Choroid plexus epithelial cell (primary cell): Measurements from ENCODE around the gene RANBP3.

Experiments
- DNase-seq: peaks from one replicate; pipeline ENCODE4 v3.0.0-alpha.2; 2010; ENCODE audit warnings: low read depth
- H3K4me3 ChIP-seq: 2 replicates; pipeline ENCODE4 v1.5.1; 2011; ENCODE audit warnings: low read depth, mild to moderate bottlenecking, control low read depth, low read length, moderate library complexity
- CTCF ChIP-seq: conservative IDR thresholded peaks from 2 replicates; pipeline ENCODE4 v1.5.1; 2011; ENCODE audit warnings: low read depth, mild to moderate bottlenecking, control low read depth, inconsistent platforms, low read length, moderate library complexity

RANBP3 gene

GRCh38 chr19:5922161-5922545 lies 55.8 kb downstream of the RANBP3 start:
- TF ChIP-seq CTCF: no peak
- DNase-seq: no peak
- H3K4me3 ChIP-seq: no peak overlapping the region

- no peak for DNase-seq
- no peak overlapping the region for H3K4me3 ChIP-seq
- no peak for TF ChIP-seq CTCF
These were observed 56.3 kb downstream of the RANBP3 start for GRCh38 chr19:5921516-5922160.

DNA sequence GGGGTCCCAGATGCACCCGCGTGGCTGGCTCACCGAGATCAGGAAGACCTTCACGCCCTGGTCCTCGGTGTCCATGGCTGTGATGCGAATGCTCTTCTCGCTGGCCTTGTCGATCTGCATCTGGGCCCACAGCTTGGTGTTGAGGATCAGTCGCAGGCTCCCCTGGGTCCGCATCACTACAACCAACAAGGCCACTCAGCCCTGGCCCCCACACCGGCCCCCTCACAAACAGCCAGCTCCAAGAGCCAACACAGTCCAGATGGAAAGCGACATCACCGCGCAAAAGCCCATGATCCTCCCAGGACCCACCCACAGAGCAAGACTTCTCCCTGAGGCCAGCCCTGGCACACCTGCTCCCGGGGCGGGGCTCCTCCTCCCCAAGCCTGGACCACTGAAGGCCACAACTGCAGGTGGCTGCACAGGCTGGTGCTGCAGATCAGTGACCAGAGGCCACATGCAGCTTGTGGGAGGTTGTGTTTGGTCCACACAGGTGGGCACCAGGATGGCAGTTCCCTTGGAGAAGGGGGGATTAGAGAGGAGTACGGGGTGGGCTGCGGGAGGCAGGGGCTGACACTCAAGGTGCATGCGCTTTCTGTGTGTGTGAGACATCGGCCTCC lies 59.4 kb downstream of the RANBP3 start:
- no peak overlapping the region for H3K4me3 ChIP-seq
- TF ChIP-seq CTCF: no peak
- DNase-seq: no peak

DNA sequence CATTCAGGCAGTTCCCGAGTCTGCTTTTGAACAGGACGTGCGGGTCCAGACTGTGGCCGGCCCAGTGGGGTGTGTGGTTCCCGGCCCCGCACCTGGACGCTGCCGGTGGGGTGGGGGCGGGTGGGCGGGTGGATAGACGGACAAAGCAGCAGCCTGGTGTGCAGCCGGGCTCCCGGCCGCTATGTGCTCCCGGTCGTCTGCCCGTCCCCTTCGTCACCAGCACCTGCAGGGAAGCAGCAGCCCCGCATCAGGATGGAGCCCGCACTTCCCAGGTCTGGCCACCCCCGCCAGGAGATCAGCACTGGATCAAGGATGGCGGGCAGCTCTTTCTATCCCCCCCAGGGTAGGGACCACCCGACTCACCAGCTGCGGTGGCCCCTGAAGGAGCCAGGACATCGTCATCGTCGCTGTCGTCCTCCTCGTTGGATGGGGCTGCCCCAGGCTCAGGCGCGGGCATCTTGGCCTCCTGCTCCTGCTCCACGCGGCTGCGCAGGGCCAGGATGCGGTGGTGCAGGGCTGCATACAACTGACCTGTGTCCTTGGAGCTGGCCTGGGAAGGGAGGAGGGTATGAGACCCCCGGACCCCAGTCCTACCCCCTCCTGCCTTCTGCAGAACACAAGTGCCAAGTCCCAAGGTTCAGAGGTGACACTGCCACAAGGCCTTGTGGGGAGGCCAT lies 60.4 kb downstream of the RANBP3 start:
- TF ChIP-seq CTCF: no peak

GRCh38 chr19:5916181-5916708 lies 61.7 kb downstream of the RANBP3 start:
- H3K4me3 ChIP-seq: no peak overlapping the region
- no peak for TF ChIP-seq CTCF
- no peak for DNase-seq

More for the DNA sequence above, 60.4 kb downstream of the RANBP3 start:
- no peak for DNase-seq
- no peak overlapping the region for H3K4me3 ChIP-seq

DNA sequence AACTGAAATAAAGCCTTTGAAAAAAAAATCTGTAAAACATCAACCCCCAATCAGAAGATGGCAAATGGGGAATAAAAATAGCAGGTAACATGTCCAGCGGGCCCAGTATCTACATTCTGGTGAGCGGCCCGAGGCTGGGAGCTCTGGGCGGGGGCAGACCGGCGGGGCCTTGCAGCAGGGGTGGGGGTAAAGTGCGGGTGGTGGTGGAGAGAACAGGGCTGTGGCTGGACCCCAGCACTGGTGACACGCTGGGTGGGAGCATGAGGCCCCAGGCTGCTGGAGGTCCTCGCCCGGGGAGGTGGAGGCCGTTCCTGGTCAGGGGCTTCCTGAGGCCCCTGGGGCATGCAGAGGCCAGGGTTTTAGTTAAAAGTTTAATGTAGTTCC lies 62.2 kb downstream of the RANBP3 start:
- TF ChIP-seq CTCF: no peak
- no peak overlapping the region for H3K4me3 ChIP-seq
- no peak for DNase-seq
